ENCODE data around the gene TMEM135. TPM values are rescaled to one million over a fixed set of nuclear protein-coding genes. Genes with fewer than 3 reads are reported as not detected.

TMEM135 gene
- total RNA-seq, 2 donors from 2014 or later: 25.9 to 26.9 TPM

- DNase-seq (ENCODE audit: low spot score): no peak
- H3K27me3 ChIP-seq (replicated peaks; ENCODE audit: insufficient read depth): no peaks in the 10 kb centered on the region
- TF ChIP-seq, protein P1, sequence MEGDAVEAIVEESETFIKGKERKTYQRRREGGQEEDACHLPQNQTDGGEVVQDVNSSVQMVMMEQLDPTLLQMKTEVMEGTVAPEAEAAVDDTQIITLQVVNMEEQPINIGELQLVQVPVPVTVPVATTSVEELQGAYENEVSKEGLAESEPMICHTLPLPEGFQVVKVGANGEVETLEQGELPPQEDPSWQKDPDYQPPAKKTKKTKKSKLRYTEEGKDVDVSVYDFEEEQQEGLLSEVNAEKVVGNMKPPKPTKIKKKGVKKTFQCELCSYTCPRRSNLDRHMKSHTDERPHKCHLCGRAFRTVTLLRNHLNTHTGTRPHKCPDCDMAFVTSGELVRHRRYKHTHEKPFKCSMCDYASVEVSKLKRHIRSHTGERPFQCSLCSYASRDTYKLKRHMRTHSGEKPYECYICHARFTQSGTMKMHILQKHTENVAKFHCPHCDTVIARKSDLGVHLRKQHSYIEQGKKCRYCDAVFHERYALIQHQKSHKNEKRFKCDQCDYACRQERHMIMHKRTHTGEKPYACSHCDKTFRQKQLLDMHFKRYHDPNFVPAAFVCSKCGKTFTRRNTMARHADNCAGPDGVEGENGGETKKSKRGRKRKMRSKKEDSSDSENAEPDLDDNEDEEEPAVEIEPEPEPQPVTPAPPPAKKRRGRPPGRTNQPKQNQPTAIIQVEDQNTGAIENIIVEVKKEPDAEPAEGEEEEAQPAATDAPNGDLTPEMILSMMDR (IDR thresholded peaks at IDR 0.05): no peak
- H3K27ac ChIP-seq: no peak overlapping the region
- H3K4me1 ChIP-seq (ENCODE audit: control insufficient read depth in 1 of 2, low read depth in 2 of 2): peaks cover 9 to 19% of the 10 kb centered on the region in 2 donors
- no peaks in the 10 kb centered on the region for H3K36me3 ChIP-seq
- no peak for ATAC-seq (ENCODE audit: insufficient number of reproducible peaks, low FRiP score, low read depth)
- H3K9me3 ChIP-seq: no peaks in the 10 kb centered on the region
- no peak overlapping the region for H3K4me3 ChIP-seq
These were observed 90.6 kb downstream of the TMEM135 start for GRCh38 chr11:87128372-87128771.

DNA sequence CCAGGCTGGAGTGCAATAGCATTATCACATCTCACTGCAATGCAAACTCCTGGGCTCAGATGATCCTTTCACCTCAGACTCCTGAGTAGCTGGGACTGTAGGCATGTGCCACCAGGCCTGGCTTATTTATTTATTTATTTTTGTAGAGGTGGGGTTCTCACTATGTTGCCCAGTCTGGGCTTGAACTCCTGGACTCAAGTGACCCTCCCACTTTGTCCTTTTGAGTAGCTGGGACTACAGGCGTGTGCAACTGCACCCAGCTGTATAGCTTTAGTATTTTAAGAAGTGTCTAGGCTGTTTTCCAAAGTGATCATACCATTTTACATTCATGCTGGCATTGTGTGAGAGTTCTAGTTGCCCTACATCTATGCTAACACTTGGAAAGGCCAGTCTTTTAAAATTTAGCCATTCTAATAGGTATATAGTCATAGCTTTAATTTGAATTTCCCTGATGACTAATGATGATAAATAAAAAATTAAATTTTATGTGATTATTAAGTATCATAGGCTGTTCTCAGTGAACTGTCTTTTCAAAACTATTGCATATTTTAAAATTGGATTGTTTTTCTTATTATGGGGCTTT lies 96.9 kb downstream of the TMEM135 start:
- Histone ChIP-seq H3K27me3 (replicated peaks; ENCODE audit: insufficient read depth) (no peaks in the 10 kb centered on the region), H3K36me3 (no peaks in the 10 kb centered on the region), H3K4me3 (no peak overlapping the region), H3K9me3 (peaks cover 3% of the 10 kb centered on the region), H3K27ac (no peak overlapping the region), H3K4me1 (ENCODE audit: control insufficient read depth in 1 of 2, low read depth in 2 of 2) (no peaks in the 10 kb centered on the region)
- TF ChIP-seq, protein P1 (IDR thresholded peaks at IDR 0.05): no peak
- no peak for ATAC-seq (ENCODE audit: insufficient number of reproducible peaks, low FRiP score, low read depth)
- no peak for DNase-seq (ENCODE audit: low spot score)

GRCh38 chr11:87136236-87136635 lies 98.5 kb downstream of the TMEM135 start:
- TF ChIP-seq, protein P1 (IDR thresholded peaks at IDR 0.05): no peak
- no peaks in the 10 kb centered on the region for H3K4me1 ChIP-seq (ENCODE audit: control insufficient read depth in 1 of 2, low read depth in 2 of 2)
- no peak for DNase-seq (ENCODE audit: low spot score)
- H3K4me3 ChIP-seq: no peak overlapping the region
- no peaks in the 10 kb centered on the region for H3K36me3 ChIP-seq
- H3K27me3 ChIP-seq (replicated peaks; ENCODE audit: insufficient read depth): no peaks in the 10 kb centered on the region
- no peak for ATAC-seq (ENCODE audit: insufficient number of reproducible peaks, low FRiP score, low read depth)
- no peak overlapping the region for H3K27ac ChIP-seq
- H3K9me3 ChIP-seq: peaks cover 4% of the 10 kb centered on the region

- no peak for DNase-seq (ENCODE audit: low spot score)
- H3K27me3 ChIP-seq (replicated peaks; ENCODE audit: insufficient read depth): no peaks in the 10 kb centered on the region
- H3K9me3 ChIP-seq: peaks cover 4% of the 10 kb centered on the region
- no peak for ATAC-seq (ENCODE audit: insufficient number of reproducible peaks, low FRiP score, low read depth)
- no peak overlapping the region for H3K27ac ChIP-seq
- H3K4me1 ChIP-seq (ENCODE audit: control insufficient read depth in 1 of 2, low read depth in 2 of 2): no peaks in the 10 kb centered on the region
- H3K4me3 ChIP-seq: no peak overlapping the region
- H3K36me3 ChIP-seq: no peaks in the 10 kb centered on the region
- TF ChIP-seq, protein P1 (IDR thresholded peaks at IDR 0.05): no peak
These were observed 100.0 kb downstream of the TMEM135 start for GRCh38 chr11:87137711-87138110.

GRCh38 chr11:87139475-87139874 lies 101.7 kb downstream of the TMEM135 start:
- H3K36me3 ChIP-seq: no peaks in the 10 kb centered on the region
- DNase-seq (ENCODE audit: low spot score) (no peak), ATAC-seq (ENCODE audit: insufficient number of reproducible peaks, low FRiP score, low read depth) (no peak)
- peaks cover 4% of the 10 kb centered on the region for H3K9me3 ChIP-seq
- H3K27me3 ChIP-seq (replicated peaks; ENCODE audit: insufficient read depth): no peaks in the 10 kb centered on the region
- no peak overlapping the region for H3K27ac ChIP-seq
- H3K4me3 ChIP-seq: no peak overlapping the region
- TF ChIP-seq, protein P1 (IDR thresholded peaks at IDR 0.05): no peak
- H3K4me1 ChIP-seq (ENCODE audit: control insufficient read depth in 1 of 2, low read depth in 2 of 2): no peaks in the 10 kb centered on the region
